Mesangial cell (primary cell): ENCODE measurements around the gene TOMM5. TPM values are rescaled to one million over a fixed set of nuclear protein-coding genes. Genes with fewer than 3 reads are reported as not detected.

Experiments used
- total RNA-seq: library from RNA; depleted of rRNA; stranded (reverse); fragments of >200 nt; gene quantifications from 2 replicates; pipeline ENCODE4 v1.2.3, GENCODE V29; 2015

TOMM5 gene
- total RNA-seq, result 98.8 and 198 TPM in 2 replicates

DNA sequence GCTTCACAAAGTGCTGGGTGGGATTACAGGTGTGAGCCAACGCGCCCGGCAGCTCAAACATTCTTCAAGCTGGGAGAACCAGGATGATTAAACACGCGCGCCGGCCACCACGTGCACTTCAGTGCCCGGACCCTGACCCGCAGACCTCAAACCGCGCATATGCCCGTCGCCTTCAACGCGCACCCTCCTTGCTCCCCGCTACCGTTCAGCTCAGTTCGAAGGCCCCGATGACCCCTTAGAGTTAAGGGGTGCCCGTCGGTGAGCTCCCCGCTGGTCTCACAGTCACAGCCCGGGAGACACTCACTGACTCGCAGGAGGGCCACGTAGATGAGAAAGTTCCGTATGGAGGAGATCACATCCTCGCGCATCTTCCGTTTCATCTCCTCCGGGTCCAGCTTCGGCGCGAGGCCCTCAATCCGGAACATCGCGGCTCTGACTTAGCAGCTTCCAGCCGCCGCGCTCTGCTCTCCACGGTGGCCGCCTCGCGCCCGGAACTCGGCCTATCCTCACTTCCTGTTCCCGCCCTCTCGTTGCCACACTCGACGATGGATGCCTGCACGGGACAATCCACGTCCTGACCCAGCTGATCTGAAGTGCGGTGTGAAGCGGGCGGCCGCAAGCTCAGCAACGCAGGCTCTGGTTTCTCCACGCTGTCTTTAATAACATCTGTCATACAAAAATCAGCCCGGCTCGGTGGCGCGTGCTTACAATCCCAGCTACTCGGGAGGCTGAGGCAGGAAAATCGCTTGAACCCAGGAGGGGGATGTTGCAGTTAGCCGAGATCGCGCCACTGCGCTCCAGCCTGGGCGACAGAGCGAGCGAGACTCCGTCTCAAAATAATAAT lies at the start of gene TOMM5:
Gene TOMM5, minus strand, starts transcription at position 490 of the 844 bp plus-strand sequence. Its CDS starts 65 bp downstream, at position 425.

DNA sequence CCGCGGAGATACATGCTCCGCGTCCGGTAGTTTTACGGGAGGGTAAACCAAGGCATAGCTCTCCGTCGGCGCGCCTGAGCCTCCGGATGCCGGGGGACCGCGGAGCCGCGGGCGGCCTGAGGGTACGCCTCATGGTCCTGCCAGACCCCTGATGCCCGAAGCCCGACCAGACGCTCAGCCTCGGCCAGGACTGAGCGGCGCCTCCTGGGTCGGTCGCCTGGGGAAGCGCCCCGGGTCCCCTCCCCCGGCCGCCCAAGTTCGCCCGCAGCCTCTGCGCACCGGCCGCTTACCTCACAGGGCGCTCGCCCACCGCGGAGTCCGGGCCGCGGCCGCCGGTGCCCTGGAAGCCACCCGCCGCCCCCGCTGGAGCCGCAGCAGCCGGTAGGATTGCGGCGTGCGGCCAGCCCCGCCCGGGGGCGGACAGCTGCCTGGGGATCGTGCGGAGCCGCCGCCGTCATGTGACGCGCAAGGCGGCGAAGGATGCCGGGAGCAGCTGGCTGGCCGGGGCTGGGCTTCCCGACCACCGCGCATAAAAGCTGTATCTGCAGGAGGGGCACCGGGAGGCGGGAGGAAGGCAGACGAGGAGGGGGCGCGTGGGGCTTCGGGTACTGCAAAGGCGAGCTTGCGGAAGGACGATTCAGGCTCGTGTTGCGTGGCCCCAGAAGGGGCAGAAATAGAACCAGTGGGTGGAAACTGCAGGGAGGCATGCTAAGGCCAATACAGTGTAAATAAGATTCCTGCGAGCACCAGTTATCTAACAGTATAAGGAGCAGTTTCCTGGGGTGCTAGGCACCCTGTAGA lies 16.3 kb downstream of the TOMM5 start, which contains the start of gene FBXO10:
Gene FBXO10, minus strand, starts transcription at position 460 of the 801 bp plus-strand sequence. CDS start 34,612 bp downstream, outside the sequence.

Other genes with a start within 250 kb of the TOMM5 start
- gene GRHPR, start 169.9 kb downstream of the TOMM5 start, total RNA-seq, result 142 and 160 TPM in 2 replicates
- 9.3 and 15.3 TPM in 2 replicates for gene ZBTB5, start 127.1 kb downstream of the TOMM5 start, total RNA-seq
- 19.5 and 28.2 TPM in 2 replicates for gene POLR1E, start 106.6 kb downstream of the TOMM5 start, total RNA-seq
- 7.5 and 12.4 TPM in 2 replicates for gene FBXO10, start 16.2 kb downstream of the TOMM5 start, total RNA-seq
- gene FRMPD1, start 58.4 kb upstream of the TOMM5 start, total RNA-seq, result under 0.01 TPM in 1 of 2 replicates, not detected in the other
- 1.8 and 1.9 TPM in 2 replicates for gene TRMT10B, start 161.2 kb upstream of the TOMM5 start, total RNA-seq
- gene EXOSC3, start 192.5 kb upstream of the TOMM5 start, total RNA-seq, result 40.6 and 72.5 TPM in 2 replicates
- 23.8 and 29.0 TPM in 2 replicates for gene DCAF10, start 208.2 kb upstream of the TOMM5 start, total RNA-seq